Measurements from ENCODE around the gene CDH13. TPM values are rescaled to one million over a fixed set of nuclear protein-coding genes. Genes with fewer than 3 reads are reported as not detected.

CDH13 gene
- total RNA-seq, 1 donor from 2014 or later: 14.3 TPM

DNA sequence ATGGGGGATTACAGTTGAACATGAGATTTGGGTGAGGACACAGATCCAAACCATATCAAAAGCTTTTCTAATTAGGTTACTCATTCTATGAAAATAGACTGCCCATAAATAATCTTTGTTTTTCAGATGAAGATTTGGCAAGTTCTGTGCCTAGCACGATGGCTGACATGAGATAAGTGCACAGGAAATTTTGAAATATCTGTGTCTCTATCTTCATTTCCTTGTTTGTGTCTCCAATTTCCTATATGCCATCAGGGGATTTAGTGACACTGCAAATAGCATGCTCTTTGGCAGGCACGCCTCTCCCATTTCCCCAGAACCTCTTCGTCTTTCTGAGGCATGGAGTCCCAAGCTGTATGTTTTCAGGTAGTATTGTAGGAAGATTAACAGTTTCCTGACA is 544.6 kb downstream of the CDH13 start:
- TF ChIP-seq, protein P1, sequence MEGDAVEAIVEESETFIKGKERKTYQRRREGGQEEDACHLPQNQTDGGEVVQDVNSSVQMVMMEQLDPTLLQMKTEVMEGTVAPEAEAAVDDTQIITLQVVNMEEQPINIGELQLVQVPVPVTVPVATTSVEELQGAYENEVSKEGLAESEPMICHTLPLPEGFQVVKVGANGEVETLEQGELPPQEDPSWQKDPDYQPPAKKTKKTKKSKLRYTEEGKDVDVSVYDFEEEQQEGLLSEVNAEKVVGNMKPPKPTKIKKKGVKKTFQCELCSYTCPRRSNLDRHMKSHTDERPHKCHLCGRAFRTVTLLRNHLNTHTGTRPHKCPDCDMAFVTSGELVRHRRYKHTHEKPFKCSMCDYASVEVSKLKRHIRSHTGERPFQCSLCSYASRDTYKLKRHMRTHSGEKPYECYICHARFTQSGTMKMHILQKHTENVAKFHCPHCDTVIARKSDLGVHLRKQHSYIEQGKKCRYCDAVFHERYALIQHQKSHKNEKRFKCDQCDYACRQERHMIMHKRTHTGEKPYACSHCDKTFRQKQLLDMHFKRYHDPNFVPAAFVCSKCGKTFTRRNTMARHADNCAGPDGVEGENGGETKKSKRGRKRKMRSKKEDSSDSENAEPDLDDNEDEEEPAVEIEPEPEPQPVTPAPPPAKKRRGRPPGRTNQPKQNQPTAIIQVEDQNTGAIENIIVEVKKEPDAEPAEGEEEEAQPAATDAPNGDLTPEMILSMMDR (IDR thresholded peaks at IDR 0.05): no peak
- no peaks in the 10 kb centered on the region for H3K4me1 ChIP-seq
- no peak overlapping the region for H3K4me3 ChIP-seq
- no peaks in the 10 kb centered on the region for H3K9me3 ChIP-seq
- H3K36me3 ChIP-seq: no peaks in the 10 kb centered on the region
- no peaks in the 10 kb centered on the region for H3K27me3 ChIP-seq (ENCODE audit: low read depth)
- no peak for ATAC-seq
- no peak for DNase-seq
- intact Hi-C loops (cut with DNase I): no loop called here
- no peak overlapping the region for H3K27ac ChIP-seq

DNA sequence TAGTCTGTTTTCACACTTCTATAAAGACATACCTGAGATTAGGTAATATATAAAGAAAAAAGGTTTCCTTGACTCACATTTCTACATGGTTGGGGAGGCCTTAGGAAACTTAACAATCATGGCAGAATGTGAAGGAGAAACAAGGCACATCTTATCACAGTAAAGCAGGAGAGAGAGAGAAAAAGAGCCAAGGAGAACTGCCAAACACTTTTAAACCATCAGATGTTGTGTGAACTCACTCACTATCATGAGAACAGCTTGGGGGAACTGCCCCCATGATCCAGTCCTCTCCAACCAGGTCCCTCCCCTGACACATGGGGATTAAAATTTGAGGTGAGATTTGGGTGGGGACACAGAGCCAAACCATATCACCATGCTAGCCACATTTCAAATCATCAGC is 547.9 kb downstream of the CDH13 start:
- Histone ChIP-seq H3K4me1 (no peaks in the 10 kb centered on the region), H3K27ac (no peak overlapping the region), H3K4me3 (no peak overlapping the region), H3K27me3 (ENCODE audit: low read depth) (no peaks in the 10 kb centered on the region), H3K36me3 (no peaks in the 10 kb centered on the region), H3K9me3 (no peaks in the 10 kb centered on the region)
- no peak for ATAC-seq
- TF ChIP-seq, protein P1 (IDR thresholded peaks at IDR 0.05): no peak
- intact Hi-C loops (cut with DNase I): no loop called here
- DNase-seq: no peak

DNA sequence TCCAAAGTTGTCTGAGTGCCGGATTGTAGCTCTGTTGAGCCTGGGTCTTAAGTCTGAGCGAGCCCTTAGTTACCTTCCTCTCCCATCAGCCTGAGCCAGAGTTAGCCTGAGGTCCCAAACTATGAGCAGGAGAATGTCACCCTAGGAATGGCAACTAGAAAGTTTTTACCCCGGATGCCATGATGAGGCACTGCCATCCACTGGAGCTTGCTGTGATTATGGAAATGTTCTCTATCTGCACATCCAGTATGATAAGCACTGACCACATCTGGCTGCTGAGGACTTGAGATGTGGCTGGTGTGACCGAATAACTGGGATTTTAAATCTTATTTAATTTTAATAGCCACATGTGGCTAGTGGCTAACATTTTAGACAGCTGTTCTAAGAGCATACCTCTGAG is 550.0 kb downstream of the CDH13 start:
- intact Hi-C loops (cut with DNase I): no loop called here
- Histone ChIP-seq H3K27ac (no peak overlapping the region), H3K9me3 (no peaks in the 10 kb centered on the region), H3K4me1 (no peaks in the 10 kb centered on the region), H3K4me3 (no peak overlapping the region), H3K27me3 (ENCODE audit: low read depth) (no peaks in the 10 kb centered on the region), H3K36me3 (no peaks in the 10 kb centered on the region)
- TF ChIP-seq, protein P1 (IDR thresholded peaks at IDR 0.05): no peak
- DNase-seq (no peak), ATAC-seq (no peak)

DNA sequence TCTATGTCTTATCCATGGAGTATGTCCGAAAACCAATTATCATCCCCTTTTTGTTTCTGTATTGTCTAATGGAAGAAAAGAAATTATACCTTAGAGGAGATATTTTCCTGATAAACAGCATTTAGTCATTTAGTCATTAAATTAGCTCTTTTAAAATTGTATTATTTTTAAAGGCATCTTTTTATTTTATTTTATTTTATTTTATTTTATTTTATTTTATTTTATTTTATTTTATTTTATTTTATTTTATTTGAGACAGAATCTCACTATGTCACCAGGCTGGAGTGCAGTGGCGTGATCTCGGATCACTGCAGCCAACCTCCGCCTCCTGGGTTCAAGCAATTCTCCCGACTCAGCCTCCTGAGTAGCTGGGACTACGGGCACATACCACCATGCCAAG is 559.1 kb downstream of the CDH13 start:
- Histone ChIP-seq H3K4me3 (no peak overlapping the region), H3K27ac (no peak overlapping the region), H3K27me3 (ENCODE audit: low read depth) (no peaks in the 10 kb centered on the region), H3K36me3 (no peaks in the 10 kb centered on the region), H3K9me3 (no peaks in the 10 kb centered on the region), H3K4me1 (no peaks in the 10 kb centered on the region)
- DNase-seq: no peak
- no peak for ATAC-seq
- TF ChIP-seq, protein P1 (IDR thresholded peaks at IDR 0.05): no peak
- intact Hi-C loops (cut with DNase I): no loop called here

- ATAC-seq (no peak), DNase-seq (no peak)
- no peaks in the 10 kb centered on the region for H3K36me3 ChIP-seq
- H3K9me3 ChIP-seq: no peaks in the 10 kb centered on the region
- H3K27me3 ChIP-seq (ENCODE audit: low read depth): no peaks in the 10 kb centered on the region
- TF ChIP-seq, protein P1 (IDR thresholded peaks at IDR 0.05): no peak
- H3K4me3 ChIP-seq: no peak overlapping the region
- H3K4me1 ChIP-seq: no peaks in the 10 kb centered on the region
- intact Hi-C loops (cut with DNase I): no loop called here
- H3K27ac ChIP-seq: no peak overlapping the region
These were observed 560.6 kb downstream of the CDH13 start for GRCh38 chr16:83187405-83187804.

DNA sequence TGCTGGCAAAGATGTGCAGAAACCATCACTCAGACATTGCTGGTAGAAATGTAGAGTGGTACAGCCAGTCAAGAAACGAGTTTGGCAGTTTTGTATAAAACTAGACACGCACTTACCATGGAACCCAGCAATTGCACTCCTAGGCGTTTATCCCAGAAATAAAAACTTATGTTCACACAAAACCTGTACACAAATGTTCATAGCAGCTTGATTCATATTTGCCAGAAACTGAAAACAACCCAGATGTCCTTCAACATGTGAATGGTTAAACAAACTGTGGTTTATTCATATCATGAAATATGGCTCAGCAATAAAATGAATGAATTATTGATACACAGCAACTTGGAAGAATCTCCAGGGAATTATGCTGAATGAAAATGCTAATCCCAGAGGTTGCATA is 570.0 kb downstream of the CDH13 start:
- Histone ChIP-seq H3K9me3 (no peaks in the 10 kb centered on the region), H3K4me1 (no peaks in the 10 kb centered on the region), H3K27me3 (ENCODE audit: low read depth) (no peaks in the 10 kb centered on the region), H3K36me3 (no peaks in the 10 kb centered on the region), H3K4me3 (no peak overlapping the region), H3K27ac (no peak overlapping the region)
- intact Hi-C loops (cut with DNase I): no loop called here
- TF ChIP-seq, protein P1 (IDR thresholded peaks at IDR 0.05): no peak
- ATAC-seq (no peak), DNase-seq (no peak)
